Skin epidermis (tissue), 12 donors: ENCODE results near the gene ULK2.
"Not testable (repeated sequence)": the region's sequence is repeated elsewhere in the genome, so short reads cannot be mapped to it uniquely, and the experiment has no call there.

ENCODE experiments used
- H3K27ac ChIP-seq, 21 experiments: fragments of 200-600 bp; sonication (generic) in 11 of 21; one replicate each; pipeline ENCODE4 v1.5.0; 2020; ENCODE audit warnings: mild to moderate bottlenecking in 3 of 21, inconsistent platforms in 2 of 21, moderate library complexity in 2 of 21
- H3K4me3 ChIP-seq, 7 experiments: fragments of 200-600 bp; sonication (generic) in 2 of 7; one replicate each; pipeline ENCODE4 v1.5.0; 2020; ENCODE audit warnings: inconsistent platforms in 2 of 7, mild to moderate bottlenecking in 2 of 7, moderate library complexity in 1 of 7

The ULK2 gene

DNA sequence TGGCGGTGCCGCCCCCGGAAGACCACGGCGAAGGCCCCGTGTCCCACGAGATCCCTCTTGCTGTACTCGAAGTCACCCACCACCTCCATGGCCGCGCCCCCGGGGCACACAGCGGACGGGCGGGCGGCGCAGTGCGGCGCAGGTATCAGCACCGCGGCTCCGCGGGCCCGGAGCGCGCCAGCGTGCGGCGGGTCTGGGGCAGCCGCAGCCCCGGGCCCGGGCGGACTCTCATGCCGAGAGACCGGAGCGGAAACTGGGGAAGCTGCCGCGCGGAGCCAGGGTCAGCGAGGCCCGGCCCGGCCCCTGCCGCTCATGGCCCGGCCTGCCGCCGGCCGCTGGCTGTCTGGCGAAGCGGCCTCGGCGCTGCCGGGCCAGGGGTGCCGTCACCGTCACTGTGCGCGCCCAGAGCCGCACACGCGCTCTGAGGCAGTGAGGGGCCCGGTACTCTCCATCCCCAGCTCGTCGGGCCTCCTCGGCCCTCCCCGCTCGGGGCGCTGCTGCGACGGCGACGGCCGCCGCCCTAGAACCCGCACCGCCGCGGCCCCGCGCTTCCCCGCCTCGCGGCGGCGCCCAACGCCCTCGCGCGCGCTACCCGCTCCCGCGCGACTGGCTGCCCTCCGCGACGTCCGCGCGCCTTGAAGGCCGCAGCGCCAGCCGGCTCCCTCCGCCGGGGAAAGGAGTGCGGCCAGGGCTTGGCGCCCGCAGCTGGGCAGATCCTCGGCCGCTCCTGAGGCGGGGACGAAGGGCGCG is at the start of gene ULK2:
TSS of gene ULK2 (minus strand) at position 608 of the 750 bp plus-strand sequence. CDS start at position 89, 519 bp downstream.
- Histone ChIP-seq H3K4me3 (peak within 1 kb of the TSS; percentile 50 to 95 (median 87)), H3K27ac (peak within 1 kb of the TSS; percentile 55 to 95 (median 81))

DNA sequence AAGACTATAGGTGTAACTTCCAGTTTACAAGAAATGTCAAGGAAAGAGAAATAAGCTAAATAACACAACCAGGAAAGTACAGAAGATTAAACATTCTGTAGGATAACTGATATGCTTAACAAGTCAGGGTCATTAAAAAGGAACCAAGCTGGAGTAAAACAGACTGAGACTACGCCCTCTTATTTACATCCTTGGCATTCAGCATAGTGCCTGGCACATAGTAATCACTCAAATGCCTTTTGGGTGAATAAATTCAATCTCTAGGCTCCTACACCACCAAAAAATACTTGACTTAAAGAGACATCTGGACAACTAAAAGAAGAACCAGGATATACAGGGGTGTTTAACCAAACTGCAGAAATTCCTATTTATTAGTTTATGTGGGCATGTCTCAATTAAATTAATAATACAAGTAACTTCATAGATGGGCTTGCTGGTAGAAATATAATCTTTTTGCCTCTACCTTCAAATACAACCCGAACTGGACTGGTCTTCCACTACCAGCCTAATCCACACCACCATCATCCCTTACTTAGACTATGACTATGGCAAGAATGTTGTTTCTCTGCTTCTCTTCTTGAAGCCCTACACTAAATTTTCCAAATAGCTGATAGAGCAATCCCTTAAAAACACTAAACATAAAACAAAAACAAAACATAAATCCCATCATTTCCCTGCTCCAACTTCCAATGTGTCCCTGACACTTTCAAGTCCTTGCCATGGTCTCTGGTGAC is 47.7 kb upstream of the ULK2 start:
- no peak overlapping the region for H3K27ac ChIP-seq
- no peak overlapping the region for H3K4me3 ChIP-seq

DNA sequence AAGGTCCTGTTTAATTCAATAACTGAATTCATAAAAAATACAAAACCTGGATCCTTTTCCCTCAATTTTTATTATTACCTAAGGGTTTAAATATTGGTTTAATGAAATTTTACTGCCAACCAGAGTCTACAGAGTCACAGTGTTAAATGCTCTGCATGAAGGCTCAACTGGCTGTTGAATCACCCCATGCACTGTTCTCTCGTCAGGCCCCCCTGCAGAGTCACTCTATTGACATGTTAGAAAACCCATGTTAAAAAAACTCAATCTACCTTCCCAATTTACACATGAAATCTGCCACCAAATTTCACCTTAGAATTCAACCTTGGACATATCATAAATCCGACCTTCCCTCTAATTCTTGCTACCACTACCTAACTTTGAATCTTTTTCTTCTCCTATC is 43.3 kb upstream of the ULK2 start:
- H3K27ac ChIP-seq = no peak overlapping the region
- H3K4me3 ChIP-seq = no peak overlapping the region

DNA sequence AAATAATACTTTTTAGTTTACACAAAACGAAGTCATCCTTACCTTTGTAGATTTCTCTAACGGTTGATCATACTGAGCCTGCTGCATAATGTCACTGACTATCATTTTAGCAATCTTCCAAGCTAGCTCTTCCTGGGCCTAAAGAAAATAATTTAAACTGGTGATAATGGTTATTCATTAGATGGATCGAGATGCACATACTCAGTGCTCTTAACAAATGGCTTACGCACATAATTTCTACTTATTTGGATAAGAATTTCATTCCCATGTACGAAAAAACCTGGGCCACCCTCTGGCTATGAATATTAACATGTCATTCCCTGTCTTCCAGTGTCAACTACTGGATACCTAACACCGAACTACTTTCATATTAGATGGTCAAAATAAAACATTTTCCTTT is 41.4 kb upstream of the ULK2 start:
- no peak overlapping the region for H3K27ac ChIP-seq
- H3K4me3 ChIP-seq = no peak overlapping the region

DNA sequence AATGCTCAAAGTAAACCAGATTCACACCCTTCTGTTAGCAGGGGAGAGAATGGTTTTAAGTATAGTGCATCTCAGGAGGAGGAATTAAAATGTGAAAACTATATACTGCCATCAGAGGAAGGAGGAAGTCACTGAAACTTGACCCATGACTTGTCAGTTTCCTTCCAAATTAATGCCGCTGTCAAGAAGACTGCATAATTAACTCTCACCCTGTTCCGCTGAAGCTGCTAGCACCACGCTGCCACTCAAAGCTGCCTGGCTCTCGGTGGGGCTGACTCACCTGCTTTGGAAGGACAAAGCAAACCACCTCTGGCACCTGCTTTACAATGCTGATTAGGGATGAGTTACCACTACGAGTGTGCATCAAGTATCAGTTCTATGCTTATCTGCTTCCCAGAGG is 37.8 kb upstream of the ULK2 start:
- Histone ChIP-seq H3K4me3 (no peak overlapping the region), H3K27ac (peak overlapping the region in 1 of 21 experiments; percentile 56)

DNA sequence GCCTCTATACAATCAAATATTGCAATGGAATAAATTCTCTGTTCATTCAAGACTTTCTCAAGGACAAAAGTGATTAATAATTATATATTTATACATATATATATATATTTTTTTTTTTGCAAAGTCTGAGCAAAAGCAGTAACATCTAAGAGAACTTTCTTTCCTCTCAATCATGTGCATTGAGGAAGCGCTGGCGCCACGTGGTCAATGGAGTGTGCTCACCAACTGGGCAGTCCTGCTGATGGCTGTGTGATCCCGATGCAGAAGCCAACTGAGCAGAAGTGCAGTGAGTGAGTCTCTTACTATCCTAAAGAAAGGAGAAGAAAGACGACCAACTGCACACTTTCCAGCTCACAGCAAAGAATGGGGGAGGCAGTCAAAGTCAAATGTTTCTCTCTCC is 37.2 kb upstream of the ULK2 start:
- Histone ChIP-seq H3K4me3 (no peak overlapping the region), H3K27ac (peak overlapping the region in 1 of 21 experiments; percentile 56)

DNA sequence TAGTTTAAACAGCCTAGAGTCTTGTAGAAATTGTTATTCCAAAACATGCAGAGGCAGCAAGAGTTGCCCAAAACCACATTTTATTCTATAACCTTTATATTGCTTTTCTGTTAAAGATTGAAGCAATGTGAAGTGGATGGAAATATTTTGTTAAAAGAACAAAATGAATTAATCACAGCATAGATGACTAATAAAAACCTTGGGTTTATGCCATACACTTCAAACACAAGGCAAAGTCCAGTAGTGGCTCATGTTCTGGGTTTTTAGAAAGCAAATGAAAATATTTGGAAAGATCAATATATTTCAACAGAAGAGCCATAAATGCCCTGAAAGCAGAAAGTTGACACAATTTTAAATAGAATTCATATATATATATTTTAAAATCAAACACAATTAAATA is 36.7 kb upstream of the ULK2 start:
- peak overlapping the region in 2 of 21 experiments; percentile 33 to 55 for H3K27ac ChIP-seq
- H3K4me3 ChIP-seq = no peak overlapping the region

DNA sequence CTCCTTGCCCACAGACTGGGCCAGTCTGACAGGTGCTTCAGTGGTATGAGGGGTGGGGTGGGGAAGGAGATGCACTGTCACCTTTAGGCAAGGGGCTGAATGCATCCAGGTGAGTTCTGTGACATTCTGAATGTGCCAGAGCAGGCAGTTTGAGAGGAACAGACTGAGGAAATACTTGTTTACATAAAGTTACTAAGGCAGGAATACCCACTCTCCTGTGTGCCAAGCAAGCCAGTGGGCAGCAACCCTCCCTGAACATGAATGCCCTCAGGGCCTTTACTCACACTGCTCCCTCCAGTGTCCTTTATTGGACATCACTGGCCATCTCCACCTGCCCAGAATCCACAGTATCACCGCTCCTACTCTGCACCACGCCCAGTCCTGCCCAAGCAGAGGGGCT is 33.1 kb upstream of the ULK2 start:
- Histone ChIP-seq H3K4me3 (no peak overlapping the region), H3K27ac (no peak overlapping the region)

DNA sequence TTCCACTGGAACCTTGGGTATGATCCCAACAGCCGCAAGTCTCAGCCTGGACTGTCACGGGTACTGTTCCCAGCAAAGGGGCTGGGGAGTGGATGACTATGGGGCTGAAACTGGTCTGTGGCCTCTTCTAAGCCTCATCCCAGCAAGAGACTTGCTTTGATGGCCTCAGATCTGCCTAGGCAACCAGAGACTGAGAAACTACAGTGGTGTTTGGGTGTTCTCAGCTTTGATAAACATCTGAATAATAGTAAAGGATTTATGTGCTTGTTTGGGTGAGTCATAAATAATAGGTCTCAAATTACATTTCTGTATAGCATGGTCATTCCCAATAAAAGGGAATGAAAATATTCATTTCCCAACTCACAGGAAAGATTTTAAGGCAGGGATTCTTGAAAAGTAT is 30.2 kb upstream of the ULK2 start:
- Histone ChIP-seq H3K4me3 (no peak overlapping the region), H3K27ac (peak overlapping the region in 2 of 21 experiments; percentile 29)

DNA sequence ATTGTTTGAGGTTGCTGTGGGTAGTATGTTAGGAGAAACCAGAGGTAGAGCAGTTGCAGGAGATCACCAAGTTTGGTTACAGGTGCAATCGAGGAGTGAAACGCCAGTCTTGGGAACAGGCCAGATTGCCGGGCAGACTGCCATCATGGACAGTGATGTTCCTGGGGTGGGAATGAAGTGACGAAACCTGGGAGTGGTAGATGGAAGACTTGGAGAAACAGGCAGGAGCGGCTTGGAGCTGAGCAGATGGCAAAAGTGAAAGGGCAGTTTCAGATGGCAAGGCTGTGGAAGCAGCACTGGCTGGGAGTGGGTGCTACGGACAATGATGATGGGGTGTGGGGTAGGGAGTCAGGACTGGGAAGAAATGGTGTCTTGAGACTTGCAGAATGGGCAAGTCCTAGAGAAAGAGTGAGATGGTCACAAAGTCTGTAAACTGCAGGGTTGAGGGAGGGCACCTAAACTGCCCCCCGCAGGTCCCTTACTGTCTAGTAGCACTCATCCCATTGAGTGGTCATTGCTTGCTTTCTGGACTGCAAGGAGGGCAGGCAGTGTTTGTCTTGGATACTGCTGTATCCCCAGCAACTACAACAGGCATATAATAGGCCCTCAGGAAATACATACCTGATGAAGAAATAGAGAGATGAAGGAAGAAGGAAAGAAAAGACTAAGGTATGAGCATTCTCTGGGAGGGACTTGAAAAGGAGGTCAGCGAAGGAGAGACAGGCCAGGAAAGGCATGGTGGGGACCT is 29.5 kb upstream of the ULK2 start:
- Histone ChIP-seq H3K27ac (peak overlapping the region in 2 of 21 experiments; percentile 29), H3K4me3 (no peak overlapping the region)

DNA sequence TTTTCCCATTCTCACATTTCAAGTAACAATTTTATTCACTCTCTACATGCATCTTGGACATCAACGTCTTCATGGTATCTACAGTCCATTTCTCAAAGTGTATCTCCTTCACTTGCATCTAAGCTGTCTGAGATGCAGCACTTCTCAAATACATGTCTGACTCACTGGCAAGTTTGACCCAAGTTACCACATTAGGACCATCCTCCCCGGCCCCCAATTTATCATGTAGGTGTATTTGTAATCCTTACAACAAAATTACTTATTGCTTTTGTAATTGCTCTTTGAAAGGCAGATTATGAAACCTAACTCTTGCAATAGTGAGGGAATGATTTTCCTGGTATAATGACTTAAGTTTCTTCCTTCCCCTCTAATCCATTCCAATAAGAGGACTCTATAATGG is 28.9 kb upstream of the ULK2 start:
- Histone ChIP-seq H3K27ac (no peak overlapping the region), H3K4me3 (no peak overlapping the region)

DNA sequence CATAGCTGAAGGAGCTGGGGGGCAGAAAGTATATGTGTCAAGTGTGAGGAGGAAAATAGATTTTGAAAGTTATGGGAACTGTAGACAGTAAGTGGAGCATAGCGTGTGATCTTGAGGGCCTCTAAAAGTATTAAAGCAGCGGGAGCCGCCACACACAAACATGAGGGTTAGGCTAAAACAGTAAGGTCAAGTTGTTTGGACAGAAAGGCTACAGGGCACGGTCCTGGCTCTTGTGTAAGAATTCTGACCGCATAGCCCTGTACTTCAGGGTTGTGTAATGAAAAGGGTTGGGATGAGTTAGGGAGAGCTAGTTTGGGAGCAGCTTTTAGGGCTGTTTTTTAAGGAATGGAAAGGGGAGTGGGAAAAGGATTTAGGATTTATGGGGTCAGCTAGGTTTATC is 22.8 kb upstream of the ULK2 start:
- not testable (repeated sequence) for H3K4me3 ChIP-seq, H3K27ac ChIP-seq

DNA sequence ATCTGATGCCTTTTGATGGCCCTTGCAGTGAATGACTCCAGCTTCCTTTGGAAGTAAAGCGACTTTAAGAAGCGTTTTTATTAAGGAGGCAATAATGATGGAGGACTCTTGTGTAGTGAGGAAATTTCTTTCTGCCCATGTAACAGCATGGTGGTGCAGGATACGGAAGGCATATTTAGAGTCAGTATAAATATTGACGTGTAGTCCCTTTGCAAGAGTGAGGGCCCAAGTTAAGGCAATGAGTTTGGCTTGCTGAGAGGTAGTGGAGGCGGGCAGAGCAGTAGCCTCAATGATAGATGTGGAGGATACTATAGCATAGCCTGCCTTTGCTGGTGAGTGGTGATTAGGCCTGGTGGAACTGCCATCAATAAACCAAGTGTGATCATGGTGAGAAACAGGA is 22.3 kb upstream of the ULK2 start:
- not testable (repeated sequence) for H3K4me3 ChIP-seq, H3K27ac ChIP-seq

DNA sequence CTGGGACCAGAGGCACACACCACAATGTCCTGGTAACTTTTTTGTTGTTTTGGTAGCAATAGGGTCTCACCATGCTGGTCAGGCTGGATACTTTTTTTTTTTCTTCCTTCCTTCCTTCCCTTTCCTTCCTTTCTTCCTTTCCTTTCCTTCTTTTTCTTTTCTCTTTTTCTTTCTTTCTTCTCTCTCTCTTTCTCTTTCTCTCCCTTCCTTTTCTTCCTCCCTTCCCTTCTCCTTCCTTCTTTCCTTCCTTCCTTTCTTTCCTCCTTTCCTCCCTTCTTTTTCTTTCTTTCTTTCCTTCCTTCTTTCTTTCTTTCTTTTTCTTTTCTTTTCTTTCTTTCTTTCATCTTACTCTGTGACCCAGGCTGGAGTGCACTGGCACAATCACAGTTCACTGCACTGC is 18.4 kb upstream of the ULK2 start:
- no peak overlapping the region for H3K4me3 ChIP-seq
- no peak overlapping the region for H3K27ac ChIP-seq

DNA sequence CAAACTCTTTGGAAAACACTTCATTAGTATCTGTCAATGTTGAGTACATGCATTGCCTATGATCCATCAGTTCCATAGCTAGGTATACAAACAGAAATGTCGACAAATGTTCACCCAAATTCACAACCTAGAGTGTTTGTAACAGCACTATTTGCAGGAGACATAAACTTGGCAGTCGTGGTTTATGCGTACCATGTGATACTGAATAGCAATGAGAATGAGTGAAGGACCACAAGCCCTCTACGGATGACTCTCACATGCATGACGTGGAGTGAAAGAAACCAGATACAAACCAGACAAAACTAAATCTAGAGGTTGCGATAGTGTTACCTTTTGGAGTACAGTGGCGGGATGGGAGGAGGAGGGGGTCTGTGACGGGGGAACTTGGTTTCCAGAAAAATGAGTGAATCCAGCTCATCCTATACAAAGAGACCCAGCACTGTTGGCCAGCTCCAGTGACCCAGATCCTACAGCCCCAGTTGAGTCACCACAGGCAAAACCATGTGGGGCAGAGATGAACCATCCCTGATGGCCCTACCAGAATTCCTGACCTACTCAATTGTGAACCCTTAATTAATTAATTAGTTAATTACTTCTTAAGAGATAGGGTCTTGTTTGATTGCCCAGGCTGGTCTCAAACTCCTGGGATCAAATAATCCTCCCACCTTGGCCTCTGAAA is 15.9 kb upstream of the ULK2 start:
- Histone ChIP-seq H3K4me3 (no peak overlapping the region), H3K27ac (no peak overlapping the region)

DNA sequence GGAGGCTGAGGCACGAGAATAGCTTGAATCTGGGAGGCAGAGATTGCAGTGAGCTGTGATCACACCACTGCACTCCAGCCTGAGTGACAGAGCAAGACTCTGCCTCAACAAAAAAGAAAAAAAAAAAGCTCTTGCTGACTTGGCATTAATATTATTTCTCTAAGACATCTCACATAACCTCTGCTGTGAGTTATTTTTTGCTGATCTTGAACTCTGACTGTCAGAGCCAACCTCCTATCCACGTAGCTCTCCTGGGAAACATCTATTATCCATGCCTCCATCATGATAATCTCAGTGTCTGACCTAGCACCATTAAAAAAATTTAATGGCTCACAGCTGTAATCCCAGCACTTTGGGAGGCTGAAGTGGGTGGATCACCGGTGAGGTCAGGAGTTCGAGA is 12.7 kb upstream of the ULK2 start:
- no peak overlapping the region for H3K27ac ChIP-seq
- H3K4me3 ChIP-seq = no peak overlapping the region

DNA sequence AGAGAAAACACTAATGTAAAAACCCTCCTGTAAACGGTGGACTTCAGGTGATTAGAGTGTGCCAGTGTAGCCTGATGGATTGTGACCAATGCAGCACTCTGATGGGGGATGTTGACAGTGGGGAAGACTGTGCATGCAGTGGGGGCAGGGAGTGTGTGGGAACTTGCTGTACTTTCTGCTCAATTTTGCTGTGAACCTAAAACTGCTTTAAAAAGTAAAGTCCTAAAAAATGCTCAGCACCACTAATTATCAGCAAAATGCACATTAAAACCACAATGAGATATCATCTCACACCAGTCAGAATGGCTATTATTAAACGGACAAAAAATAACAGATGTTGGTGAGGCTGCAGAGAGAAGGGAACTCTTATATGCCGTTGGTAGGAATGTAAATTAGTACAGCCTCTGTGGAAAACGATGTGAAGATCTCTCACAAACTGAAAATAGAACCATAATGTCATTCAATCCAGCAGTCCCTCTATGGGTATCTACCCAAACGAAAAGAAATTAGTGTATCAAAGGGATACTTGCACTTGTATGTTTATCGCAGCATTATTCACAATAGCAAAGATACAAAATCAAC is 9.7 kb upstream of the ULK2 start:
- H3K27ac ChIP-seq = no peak overlapping the region

DNA sequence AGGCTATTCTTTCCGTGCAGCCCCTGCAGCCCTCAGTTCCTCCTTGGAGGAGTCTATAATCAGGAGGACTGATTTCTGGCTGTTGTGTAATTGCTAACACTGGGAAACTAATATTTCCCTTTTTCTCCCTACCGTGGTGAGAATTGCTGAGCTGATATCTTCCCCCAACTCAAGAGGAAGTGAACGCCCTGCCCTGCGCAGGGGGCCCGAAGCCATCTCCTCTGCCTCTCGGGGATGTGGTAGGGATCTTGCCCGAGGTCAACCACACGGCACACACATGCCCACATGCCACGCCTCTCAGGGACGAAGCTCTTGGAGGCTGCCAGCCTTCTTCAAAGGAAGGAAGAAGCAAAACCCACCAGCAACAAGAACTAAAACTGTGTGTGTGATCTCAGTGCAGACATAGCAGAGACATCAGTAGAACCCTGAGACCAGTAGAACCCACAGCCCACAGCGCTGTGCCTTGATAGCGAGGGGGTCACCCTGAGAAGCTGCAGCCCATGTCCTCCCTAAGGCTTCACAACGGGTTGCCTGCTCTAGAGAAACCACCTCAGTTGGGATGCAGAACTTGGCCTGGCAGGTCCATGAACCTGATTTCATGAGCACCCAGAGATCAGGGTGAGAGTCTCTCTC is 8.9 kb upstream of the ULK2 start:
- Histone ChIP-seq H3K4me3 (no peak overlapping the region), H3K27ac (peak overlapping the region in 6 of 21 experiments; percentile 14 to 31 (median 28))

More for the DNA sequence above, 9.7 kb upstream of the ULK2 start:
- H3K4me3 ChIP-seq = no peak overlapping the region

DNA sequence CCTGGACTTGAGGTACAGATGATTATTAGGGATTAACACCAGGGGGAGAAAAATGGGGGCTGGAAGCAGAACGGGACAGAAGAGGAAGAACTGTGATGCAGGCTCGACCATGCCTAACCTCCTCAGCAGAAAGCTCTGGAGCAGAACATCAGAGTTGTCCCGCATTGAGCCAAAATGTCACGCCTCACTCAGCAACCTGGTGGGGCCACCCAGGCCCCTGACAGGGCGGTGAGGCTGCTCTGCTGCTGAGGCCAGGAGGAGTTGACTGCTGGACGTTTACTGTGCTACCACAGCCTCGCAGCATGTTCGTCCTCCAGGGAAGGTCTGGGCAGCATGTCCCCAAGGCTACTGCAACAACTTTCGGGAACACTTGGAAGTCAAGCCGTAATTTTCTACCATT is 6.5 kb upstream of the ULK2 start:
- H3K4me3 ChIP-seq = no peak overlapping the region

More for the DNA sequence above, 6.5 kb upstream of the ULK2 start:
- no peak overlapping the region for H3K27ac ChIP-seq
